Epithelial cell of proximal tubule (primary cell): ENCODE data around the gene UBL7. TPM values are rescaled to one million over a fixed set of nuclear protein-coding genes. Genes with fewer than 3 reads are reported as not detected.

Source experiments
- DNase-seq: peaks from one replicate; pipeline ENCODE4 v3.0.0-alpha.2; 2011; ENCODE audit warnings: low read depth
- H3K4me3 ChIP-seq: 2 replicates; pipeline ENCODE4 v1.5.1; 2011; ENCODE audit warnings: low read depth, mild to moderate bottlenecking, low read length
- total RNA-seq: library from RNA; depleted of rRNA; stranded (reverse); fragments of >200 nt; gene quantifications from 2 replicates; pipeline ENCODE4 v1.2.3, GENCODE V29; 2015
- TF ChIP-seq, protein P1 (sequence below): conservative IDR thresholded peaks from 2 replicates; pipeline ENCODE4 v1.5.1; 2012; ENCODE audit warnings: low read depth, mild to moderate bottlenecking, low read length

Gene UBL7
- total RNA-seq, 1 donor from 2014 or later, result 57.8 TPM

- H3K4me3 ChIP-seq, result no peak overlapping the region
- DNase-seq, result no peak
- TF ChIP-seq, protein P1, sequence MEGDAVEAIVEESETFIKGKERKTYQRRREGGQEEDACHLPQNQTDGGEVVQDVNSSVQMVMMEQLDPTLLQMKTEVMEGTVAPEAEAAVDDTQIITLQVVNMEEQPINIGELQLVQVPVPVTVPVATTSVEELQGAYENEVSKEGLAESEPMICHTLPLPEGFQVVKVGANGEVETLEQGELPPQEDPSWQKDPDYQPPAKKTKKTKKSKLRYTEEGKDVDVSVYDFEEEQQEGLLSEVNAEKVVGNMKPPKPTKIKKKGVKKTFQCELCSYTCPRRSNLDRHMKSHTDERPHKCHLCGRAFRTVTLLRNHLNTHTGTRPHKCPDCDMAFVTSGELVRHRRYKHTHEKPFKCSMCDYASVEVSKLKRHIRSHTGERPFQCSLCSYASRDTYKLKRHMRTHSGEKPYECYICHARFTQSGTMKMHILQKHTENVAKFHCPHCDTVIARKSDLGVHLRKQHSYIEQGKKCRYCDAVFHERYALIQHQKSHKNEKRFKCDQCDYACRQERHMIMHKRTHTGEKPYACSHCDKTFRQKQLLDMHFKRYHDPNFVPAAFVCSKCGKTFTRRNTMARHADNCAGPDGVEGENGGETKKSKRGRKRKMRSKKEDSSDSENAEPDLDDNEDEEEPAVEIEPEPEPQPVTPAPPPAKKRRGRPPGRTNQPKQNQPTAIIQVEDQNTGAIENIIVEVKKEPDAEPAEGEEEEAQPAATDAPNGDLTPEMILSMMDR, result no peak
These were observed 6.8 kb downstream of the UBL7 start for GRCh38 chr15:74453925-74454763.

- DNase-seq, result no peak
- H3K4me3 ChIP-seq, result no peak overlapping the region
- TF ChIP-seq, protein P1, result no peak
These were observed 8.8 kb downstream of the UBL7 start for GRCh38 chr15:74451861-74452835.

DNA sequence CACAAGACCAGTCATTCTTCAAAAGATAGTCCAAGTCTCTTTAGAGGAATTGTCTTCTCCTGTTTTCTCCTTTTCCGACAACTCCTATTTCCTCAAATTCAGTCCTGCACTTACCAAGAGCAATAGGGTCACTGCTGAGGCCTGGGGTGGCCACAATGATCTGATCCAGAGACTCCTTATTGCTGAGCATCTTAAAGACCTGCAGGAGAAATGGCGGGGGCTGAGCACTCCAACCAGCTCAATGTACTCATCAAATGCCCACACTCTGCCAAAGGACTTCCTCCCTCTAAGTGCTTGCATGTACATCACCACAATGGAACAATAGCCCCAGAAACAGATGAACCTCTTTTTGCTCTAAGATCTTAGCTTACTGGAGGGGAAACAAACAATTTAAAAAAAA, 9.6 kb downstream of the UBL7 start:
- TF ChIP-seq, protein P1, result no peak
- no peak overlapping the region for H3K4me3 ChIP-seq
- DNase-seq, result no peak

DNA sequence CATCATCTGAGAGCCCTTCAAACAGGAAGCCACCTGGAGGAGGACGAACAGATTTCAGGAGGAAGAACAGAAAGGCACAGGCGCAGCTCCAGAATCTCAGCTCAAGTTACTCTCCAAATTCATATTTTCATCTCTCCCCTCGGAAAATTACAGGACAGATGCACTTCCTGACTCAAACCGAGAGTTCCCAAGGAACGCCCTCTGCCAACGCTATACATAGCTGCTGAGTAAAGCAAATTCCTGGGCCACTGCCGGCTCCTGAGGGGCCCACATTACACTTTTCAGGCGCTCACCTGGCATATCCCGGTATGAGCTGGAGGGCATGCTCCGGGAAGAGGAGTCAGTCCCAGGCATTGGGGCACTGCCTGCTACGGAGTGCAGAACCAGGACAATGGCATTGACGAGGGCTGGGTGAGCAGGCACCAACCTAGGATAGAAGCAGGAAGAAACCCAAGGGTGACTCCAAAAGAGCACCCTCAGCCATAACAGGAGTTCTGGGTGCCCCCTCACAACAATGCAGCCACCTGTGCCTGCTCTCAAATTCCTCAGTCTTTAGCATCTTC, 11.2 kb downstream of the UBL7 start:
- DNase-seq, result no peak
- TF ChIP-seq, protein P1, result no peak

DNA sequence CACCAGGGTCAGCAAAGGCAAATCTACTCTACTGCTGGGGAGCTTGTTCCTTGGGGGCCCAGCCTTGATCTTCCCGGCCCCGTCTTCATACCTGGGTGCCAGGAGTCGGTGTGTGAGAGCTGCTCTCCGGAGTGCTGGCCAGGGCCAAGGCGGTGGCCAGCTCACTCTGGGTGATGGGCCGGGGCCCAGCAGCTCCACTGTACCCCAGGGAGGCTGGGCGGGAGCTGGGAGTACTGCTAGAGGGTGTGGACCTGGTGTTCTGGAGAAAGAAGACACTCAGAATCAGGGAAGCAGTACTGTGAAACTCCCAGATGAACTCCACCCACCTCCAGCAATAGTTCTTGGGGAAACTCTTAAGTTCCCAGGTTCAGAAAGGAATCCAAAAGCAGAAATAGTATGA, 11.9 kb downstream of the UBL7 start:
- DNase-seq, result no peak
- TF ChIP-seq, protein P1, result no peak
- H3K4me3 ChIP-seq, result no peak overlapping the region

More for the DNA sequence above, 11.2 kb downstream of the UBL7 start:
- no peak overlapping the region for H3K4me3 ChIP-seq

DNA sequence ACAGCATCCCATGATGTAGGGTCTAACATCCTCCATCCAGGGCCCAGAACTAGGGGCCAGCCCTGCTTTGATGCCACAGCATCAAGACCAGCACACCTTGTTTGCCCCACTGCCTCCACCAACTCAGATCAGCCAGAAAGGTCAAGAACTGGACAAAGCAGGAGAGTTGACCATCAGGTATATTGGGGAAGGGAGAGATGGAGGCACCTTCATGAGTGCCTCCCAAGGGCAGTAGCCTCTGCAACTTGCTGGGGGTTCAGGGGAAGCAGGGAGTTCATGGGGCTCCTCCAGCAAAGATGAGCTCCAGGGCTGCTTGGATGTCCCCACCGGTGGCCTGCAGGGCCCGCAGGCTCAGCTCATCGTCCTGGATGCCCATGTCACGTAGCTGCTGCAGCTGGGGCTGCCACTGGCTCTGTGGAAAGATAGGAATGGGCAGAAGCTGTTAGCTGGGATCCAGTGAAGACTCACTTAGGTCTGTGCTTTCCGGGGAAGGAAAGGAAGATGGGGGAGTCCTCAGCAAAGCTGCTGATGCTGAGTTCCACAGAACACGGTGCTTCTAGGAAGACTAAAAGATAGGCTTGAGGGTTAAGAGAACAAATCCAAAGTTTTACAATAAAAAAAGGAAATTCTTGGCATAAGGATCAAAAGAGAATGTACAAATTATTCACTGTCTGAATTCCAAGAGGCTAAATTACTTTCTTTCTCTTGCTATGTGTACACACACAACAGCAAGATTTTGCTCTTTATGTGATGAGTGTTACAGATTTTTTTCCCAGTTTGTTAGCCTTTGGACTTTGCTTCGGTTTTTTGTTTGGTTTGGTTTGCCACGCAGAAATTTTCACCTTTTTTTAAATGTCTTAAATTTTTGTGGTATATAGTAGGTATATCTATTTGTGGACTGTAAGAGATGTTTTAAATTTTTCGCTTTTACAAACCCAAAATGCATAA, 14.9 kb downstream of the UBL7 start:
- DNase-seq, result no peak
- TF ChIP-seq, protein P1, result no peak
- no peak overlapping the region for H3K4me3 ChIP-seq
